GM18861 (cell line): ENCODE data around the gene ZNF581.
A peak's percentile ranks its signal among the peaks of the same experiment; 100 is the strongest.

ENCODE experiments used
- ATAC-seq: cut with Tn5 transposase; IDR thresholded peaks from one replicate; pipeline ENCODE4 v1.9.1; 2021; ENCODE audit not compliant: unreplicated experiment

The ZNF581 gene

DNA sequence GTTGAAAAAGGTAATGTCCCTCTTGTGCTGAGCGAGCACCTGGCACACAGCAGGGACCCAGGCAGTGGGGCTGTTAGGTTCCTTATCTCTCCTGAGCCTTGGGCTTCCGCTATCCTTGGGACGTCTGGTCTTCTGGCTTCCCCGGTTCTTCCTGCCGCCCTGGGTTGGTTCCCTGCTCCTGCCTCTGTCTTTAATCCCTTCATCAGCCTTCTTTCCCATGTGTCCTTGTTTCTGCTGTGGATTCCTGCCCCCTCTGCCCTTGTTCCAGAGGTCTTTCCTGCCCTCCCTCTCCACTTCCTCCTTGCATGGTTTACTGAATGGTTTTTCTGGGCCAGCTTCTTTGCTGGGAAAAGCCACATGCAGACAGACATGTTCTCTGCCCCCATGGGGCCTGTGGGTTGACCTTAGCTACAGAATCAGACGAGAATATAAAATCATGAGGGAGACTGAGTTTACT, 34.2 kb downstream of the ZNF581 start:
- no peak for ATAC-seq

DNA sequence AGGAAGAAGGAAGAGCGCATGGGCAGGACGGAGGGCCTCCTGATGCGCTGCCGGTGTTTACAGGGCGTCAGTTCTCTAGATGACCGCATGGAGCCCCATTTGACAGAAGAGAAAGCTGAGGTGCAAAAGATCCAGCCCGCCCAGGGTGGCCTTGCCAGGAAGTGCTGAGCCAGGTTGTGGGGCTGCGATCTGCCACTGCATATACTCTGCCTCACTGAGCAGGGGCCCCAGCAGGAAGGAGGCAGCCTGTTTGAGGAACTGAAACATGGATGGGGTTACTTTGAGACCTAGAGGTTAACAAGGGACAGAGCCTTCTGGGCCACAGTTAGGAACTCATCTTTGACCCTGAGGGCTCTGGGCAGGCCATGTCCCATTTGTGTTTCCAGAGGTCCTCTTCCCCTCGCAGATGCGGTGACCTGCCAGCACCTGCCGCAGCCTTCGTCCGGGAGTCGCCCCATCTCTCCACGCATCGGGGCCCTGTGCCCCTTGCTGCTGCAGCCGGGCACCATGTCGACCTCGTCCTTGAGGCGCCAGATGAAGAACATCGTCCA, 34.7 kb downstream of the ZNF581 start:
- peak; percentile 52 for ATAC-seq

DNA sequence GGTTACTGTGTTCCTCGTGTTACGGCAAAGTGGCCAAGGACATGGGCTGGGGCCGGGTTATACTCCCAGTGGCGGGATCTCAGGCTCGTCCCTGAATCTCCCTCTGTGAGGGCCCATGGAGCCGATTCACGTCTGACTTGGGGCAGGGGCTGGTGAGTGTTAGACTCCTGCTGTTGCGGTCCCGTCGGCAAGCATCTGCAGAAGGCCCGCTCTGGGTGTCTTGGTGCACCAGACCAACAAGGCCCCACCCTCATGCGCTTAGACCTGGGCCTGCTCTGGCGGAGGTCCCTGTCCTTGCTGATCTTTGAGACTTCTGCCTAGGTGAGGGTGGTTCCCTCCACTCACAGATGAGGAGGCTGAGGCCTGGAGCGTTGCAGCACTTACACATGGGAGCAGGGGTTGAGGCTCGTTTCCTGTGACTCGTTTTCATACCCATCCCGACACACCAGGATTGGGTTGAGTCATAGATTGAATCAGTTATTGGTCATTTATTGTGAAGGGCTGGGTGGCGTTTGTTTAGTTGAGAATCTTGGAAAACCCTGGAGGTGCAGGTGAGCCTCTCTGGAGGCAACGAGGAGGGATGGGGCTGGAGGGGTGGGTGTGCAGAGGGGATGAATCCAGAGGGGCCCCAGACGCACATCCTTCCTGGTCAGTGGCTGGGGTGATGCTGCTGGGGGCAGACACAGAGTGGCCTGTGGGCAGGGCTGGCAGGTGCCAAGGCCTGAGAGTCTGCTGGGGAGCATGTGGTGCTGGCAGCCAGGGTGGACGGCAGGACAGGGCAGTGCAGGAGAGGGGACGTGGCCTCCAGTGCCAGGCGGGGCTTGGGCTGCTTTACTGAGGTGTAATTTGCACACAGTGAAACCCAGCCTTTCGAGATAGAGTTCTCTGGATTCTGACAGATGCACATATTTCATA, 36.2 kb downstream of the ZNF581 start:
- ATAC-seq, result no peak

DNA sequence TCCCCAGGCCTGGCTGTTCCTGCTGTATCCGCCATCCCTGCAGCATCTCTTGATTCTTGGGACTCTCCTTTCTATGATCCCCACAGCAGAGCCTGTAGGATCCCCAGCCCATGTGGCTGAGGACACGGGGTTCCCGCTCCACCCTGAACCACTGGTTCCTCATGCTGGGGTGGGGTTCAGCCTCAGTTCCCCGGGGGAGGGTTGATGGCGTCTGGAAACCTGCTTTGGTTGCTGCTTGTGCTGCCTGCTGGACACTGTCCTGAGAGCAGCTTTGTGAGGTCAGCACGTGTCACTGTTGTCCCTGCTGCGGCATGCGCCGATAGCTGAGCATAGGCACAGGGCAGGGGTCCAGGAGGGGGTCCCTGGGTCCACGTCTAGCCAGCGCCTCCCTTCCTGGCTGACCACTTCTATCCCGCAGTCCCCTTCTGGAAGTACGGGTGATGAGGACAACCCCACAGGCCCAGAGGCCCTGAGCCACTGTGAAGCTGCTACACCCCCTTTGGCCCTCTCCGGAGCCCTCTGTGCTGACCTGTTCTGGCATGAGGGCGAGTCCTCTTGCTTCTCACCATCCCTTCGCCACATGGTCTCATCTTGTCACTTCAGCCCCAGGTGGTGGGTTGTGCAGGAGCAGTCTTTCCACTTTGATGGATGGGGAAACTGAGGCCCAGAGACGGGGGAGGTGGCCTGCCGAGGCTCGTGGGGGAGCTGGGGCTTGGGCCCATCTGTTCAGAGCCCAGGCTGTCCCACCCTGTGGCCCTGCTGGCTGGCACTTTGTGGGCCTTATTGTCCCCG, 37.1 kb downstream of the ZNF581 start:
- no peak for ATAC-seq

DNA sequence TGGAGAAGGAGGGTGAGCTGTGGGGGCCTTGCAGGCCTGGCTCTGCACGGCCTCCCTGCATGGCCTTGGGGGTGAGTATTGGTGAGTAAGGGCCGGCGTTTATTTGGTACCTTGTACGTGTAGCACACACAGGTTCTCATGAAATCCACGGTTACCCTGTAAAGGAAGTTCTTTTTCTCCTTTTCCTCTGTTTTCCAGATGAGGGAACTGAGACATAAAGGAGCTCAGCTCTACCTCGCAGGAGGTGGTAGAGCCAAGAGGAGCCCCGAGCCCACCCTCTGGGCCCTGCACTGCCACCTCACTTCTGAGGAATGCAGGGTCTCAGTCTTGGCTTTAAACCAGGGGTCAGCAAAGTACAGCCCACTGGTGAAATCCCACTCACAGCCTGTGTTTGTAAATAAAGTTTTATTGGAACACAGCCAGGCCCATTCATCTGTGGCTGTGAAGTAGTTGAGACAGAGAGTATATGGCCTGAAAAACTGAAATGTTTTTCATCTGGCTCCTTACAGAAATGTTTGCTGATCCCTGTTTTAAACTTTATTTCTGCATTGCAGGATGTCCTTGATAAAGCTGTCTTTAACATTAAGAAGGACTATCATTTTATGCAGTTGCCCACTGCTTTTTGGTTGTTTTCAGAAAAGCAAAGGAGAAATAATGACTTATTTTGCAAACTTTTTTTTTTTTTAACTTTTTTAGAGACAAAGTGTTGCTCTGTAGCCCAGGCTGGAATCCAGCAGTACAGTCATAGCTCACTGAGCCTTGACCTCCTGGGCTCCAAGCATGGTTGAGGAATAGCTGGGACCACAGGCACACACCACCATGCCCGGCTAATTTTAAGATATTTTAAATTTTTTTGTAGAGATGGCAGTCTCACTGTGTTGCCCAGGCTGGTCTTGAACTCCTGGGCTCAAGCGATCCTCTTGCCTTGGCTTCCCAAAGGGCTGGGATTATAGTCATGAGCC, 38.0 kb downstream of the ZNF581 start:
- no peak for ATAC-seq

DNA sequence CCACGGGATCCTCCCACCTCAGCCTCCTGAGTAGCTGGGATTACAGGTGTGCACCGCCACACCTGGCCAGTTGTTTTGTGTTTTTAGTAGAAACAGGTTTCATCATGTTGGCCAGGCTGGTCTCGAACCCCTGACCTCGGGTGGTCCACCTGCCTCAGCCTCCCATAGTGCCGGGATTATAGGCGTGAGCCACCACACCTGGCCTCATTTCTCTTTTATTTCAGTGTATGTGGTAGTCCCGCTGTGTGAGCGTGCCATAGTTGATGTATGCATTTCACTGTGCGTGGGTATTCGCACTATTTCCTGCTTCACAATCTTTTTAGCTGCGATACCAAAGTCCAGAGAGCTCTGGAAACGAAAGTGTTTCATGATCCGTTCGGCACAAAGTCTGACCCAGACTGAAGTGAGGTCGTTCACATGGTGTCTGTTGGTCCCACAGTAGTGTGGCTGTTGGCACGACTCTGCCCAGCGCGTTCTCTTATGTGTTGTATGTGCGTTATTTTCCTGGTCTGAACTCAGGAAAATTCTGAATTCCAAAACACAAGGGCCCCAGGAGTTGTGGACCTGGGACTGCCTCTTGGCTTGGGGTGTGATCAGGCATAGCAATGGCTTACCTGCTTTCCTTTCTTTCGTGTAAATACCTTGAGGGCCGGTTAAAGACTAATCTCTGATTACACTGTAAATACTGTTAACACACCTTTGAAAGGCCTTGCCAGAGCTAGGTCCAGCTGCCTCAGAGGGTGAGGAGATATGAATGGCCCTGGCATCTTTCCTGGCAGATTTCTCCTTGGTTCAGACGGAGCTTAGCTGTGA, 40.2 kb downstream of the ZNF581 start:
- no peak for ATAC-seq

DNA sequence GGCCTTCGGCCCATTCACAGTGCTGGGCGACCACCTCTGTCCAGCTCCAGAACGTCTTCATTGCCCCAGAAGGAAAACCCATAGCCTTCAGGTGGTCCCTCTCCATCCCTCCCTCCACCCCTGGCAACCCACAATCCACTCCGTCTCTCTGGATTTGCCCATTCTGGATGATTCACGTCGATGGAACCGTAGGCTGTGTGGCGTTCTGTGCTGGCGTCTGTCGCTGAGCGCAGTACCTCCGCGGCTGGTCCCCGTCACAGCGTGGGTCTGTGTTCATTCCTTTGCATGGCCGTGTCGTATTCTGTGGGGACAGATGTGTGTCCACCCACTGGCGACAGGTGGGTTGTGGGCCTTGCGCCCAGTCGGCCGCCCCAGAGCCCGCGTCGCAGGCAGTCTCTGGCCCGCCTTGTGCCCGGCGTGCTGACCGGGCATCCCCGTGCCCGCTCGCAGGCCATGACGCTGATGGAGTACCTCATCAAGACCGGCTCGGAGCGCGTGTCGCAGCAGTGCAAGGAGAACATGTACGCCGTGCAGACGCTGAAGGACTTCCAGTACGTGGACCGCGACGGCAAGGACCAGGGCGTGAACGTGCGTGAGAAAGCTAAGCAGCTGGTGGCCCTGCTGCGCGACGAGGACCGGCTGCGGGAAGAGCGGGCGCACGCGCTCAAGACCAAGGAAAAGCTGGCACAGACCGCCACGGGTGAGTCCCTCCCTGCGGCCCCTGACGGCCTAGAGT, 41.7 kb downstream of the ZNF581 start:
- ATAC-seq, result no peak

DNA sequence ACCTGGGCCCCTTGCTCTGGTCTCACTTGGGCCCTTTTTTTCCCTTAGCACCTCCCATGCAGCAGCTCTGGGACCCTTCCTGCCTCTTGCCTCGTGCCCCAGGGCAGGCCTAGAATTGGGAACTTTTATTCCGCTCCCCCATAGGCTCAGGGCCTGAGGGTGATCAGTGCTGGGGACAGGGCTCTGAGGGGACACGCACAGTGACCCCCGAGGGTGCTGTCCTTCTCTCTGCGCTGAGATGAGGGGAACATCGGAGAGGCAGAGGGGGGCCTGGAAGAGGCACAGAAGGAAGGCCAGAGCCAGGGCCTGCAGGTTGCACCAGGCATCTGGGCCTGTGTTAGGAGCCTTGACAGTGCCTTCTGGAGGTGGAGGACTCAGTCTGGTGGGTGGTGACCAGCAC, 42.3 kb downstream of the ZNF581 start:
- ATAC-seq, result no peak

DNA sequence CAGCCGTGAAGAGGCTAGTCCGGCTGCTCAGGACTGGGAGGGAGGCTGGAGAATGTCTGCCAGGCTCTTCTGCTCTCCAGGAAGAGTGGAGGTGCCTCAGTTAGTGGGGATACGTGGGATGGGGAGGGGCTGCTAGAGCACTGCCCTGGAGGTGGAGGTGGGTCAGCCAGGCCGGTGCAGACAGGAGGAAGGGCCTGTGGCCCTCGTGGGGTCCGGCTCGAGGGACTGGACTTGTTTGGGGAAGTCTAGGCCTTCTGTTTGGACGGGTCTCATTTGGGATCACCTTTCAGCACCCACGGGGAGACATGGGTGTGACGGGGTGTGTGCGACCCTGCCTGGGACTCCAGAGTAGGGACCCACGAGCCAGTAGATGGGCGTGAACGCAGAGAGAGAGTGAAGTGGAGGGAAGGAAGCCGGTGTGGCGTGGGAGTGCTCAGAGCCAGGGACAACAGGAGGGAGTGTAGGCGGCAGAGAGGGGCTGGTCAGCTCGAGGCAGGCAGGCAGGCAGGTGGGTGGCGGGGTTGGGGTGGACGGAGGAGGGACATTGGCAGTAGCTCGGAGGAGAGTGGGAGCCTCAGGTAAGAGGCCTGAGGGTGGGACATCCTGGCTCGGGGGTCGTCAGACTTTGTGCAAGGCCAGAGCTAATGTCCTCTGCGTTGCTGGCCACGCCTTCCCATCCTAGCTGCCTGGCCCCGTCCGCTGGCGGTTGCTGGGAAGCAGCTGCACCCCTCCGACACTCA, 43.0 kb downstream of the ZNF581 start:
- ATAC-seq, result no peak

DNA sequence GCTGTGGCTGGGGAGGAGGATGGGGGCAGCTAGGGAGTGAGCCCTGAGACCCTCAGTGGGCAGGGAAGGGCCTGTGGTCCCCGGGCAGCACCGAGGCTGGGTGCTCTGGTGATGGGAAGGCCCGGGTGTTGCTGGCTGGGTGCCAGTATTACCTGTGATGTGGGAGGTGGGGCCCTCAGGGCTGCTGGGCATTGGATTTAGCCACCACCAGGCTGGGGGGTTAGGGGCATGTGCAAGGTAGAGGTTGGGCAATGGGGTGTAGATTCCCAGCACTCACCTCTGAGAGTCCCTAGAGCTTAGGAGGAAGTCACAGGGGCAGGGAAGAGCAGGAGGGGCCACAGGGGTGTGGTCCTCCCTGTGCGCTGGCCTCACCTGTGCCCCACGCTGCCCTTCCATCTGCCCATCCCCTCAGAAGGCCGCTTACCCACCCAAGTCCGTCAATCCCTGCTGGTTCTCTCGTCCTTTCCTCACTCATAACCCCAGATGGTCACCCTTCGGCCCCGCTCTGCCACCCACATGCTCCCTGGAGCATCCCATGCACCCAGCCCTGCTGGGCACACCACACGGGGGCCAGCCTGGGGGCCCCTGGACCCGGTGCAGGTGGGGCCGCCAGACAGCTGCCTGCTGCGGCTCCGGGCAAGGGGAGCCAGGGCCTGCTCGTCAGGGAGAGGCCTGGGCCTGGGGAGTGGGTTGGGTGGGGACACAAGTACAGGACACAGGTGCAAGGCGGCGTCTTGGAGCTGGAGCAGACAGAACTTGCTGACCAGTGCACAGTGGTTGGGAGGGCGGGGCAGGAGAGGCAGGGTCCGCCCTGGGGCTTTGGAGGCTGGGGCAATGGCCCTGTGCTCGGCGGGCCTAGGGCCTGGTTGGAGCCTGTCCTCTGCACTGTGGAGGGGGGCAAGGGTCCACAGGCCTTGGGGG, 44.1 kb downstream of the ZNF581 start:
- ATAC-seq, result no peak

DNA sequence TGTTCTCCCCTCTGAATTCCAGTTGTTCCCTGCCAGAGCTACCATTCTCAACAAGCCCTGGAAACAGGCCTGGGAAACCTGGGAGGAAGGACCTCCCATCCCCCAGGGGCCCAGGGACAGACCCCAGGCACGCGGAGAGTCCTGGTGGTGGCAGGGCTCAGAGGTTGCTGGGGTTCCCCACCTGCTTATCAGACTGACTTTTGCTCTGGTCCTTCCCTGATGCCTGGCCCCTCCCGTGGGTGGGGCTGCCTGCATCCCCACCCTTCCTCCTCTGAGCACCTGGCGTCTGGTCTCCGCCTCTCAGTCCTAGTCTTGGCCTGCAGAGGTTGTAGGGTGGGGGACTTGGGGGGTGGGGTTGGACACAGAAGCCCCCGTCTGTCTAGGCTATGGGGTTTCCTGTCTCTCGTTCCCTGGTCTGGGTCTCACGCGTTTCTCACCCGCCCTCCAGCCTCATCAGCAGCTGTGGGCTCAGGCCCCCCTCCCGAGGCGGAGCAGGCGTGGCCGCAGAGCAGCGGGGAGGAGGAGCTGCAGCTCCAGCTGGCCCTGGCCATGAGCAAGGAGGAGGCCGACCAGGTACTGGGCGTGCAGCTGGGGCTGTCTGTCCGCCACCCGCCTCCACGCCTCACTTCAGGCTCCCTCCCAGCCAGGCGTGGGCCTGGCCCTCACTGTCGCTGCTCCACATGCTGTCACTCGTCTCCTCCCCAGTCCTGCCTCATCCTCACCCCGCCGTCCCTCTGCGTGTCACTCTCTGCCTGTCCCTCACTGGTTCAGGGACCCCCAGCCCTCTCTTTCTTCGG, 45.2 kb downstream of the ZNF581 start:
- no peak for ATAC-seq

DNA sequence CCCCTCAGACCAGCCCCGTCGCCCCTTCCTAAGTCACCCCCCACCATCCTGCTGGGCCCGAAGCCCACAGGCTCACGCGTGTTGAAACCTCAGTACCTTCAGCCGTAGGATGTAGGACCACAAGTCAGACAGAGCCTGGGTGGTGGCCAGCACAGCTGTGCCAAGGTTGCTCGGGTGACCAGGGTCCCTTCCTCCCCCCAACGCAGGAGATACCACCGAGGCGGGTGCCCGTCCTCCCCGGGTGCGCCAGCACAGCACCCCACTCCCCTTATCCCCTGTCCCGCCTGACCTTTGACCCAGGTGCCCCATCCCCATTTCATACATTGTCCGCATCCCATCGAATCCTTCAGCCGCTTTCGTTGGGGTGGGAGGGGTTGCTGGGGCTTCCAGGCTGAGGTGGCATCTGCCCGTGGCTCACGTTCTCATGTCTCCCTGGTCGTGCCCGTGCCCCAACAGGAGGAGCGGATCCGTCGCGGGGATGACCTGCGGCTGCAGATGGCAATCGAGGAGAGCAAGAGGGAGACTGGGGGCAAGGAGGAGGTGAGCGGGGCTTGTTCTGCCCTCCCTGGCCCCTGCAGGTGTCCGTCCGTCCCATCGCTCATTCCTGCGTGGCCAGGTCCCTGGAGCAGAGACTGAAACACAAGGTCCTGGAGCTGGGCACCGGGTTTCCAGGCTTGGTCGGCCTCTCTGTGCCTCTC, 46.1 kb downstream of the ZNF581 start:
- no peak for ATAC-seq

DNA sequence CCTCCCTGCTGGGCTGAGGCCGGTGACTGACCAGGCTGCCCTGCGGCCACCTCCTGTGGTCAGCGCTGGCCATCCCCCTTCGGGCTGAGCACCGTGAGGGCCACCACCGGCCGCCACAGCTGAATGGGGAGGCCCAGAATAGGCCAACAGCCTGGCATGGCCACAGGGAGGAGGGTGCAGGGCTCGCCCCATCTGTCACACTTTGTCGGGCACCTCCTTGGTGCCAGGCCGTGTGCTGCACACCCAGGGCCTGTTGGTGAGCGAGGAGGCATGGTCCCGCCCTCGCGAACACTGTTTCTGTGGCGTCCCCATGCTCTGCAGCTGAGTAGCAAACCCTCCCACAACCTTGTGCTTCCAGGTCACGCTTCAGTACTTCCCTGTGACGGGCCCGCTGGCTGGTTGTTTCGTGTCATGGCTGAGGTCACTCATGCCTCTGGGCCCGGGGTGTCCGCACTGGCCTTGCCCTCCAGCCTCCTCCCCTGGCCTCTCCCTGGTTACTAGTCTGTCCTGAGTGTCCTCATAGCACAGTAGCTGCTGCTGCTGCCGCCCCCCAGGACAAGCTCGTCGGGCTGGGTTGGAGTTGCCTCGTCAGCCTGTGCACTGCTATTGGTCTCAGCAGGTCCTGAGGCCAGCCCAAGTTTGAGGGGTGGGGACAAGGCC, 46.8 kb downstream of the ZNF581 start:
- no peak for ATAC-seq

DNA sequence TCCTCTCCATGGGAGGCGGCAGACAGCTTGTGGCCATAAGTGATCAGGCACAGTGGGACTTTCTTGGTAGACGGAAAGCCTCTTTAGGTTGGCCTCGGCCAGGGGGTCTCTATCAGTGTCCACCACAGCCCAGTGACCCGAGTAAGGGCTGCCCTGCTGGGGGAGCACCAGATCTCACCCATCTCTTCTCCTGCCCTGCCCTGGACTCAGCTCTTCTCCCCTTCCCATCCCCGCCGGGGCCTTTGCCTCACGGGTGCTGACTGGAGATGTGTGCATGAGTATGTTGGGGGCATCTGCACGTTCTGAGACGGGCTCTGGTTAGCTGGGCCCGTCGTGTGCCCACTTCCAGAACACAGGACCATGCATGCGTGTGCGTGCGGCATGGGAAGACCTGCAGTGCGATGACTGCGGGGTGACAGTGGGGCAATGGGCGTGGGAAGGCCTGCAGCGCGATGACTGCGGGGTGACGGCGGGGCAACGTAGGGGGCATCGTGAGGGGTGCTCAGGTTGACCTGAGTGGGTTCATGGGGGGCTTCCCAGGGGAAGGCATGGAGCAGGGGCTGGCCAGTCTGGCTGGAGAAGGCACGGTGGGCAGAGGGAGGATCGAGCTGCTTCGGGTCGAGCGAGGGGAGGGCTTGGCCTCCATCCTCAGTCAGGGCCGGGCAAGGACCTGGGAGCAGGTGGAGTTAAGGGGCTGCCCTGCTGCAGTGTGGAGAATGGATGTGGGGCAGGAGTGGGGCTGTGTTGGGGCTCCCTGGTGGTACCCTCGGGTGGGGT, 47.5 kb downstream of the ZNF581 start:
- no peak for ATAC-seq
